ENCODE measurements around the gene SCP2D1.

DNA sequence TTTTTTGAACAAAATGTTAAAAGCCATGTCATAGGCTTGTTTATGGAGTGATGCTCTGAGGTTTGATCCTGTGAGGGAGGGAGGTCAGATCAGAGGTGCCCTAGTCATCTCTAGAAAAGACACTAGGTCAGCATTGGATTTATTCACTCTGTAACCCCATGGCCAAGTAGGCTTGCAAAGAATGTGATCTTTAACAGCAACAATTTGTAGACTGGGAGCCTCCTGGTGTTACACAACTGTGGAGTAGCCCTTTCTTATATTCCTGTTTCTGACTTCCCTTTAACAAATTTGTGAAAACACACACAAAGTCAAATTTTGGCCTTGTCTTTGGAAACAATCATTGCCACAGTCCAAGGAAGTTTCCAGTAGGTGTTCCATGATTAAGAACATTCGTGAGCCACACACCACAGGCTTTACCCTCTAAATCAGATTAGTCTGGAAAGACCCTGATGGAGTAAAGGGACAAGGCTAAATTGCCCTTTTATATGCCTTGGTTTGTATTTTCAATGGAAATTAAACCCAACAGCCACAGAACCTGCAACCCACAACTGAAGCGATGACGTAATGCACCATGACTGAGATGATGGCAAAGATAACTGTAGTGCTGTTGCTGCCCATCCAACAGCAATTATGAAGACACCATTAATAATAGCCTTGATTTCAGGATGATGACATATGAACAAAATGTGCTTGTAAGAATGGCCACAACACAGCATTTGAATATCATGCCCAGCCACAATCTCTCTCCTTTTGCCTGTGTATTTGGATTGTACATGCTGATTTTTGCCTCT is 22.1 kb downstream of the SCP2D1 start:
- TF ChIP-seq, protein P1, sequence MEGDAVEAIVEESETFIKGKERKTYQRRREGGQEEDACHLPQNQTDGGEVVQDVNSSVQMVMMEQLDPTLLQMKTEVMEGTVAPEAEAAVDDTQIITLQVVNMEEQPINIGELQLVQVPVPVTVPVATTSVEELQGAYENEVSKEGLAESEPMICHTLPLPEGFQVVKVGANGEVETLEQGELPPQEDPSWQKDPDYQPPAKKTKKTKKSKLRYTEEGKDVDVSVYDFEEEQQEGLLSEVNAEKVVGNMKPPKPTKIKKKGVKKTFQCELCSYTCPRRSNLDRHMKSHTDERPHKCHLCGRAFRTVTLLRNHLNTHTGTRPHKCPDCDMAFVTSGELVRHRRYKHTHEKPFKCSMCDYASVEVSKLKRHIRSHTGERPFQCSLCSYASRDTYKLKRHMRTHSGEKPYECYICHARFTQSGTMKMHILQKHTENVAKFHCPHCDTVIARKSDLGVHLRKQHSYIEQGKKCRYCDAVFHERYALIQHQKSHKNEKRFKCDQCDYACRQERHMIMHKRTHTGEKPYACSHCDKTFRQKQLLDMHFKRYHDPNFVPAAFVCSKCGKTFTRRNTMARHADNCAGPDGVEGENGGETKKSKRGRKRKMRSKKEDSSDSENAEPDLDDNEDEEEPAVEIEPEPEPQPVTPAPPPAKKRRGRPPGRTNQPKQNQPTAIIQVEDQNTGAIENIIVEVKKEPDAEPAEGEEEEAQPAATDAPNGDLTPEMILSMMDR (IDR thresholded peaks at IDR 0.05; ENCODE audit: poor library complexity, severe bottlenecking), result no peak
- no peak for TF ChIP-seq TAF1 (IDR thresholded peaks at IDR 0.05; ENCODE audit: low read depth)

Measured in neural cell (in vitro differentiated cells).